Testis (tissue), 2 donors: ENCODE results near the gene CSMD2.

Experiments used
- POLR2A ChIP-seq: fragments of 450-650 bp; IDR thresholded peaks from one replicate; pipeline ENCODE4 v1.6.1; 2017; ENCODE audit warnings: antibody characterized with exemption, mild to moderate bottlenecking, moderate library complexity
- TF ChIP-seq, protein P1 (sequence below), 3 experiments: fragments of 450-650 bp in 2 of 3; fragments of 200-600 bp in 1 of 3; sonication (generic) in 1 of 3; IDR thresholded peaks; one replicate each; pipeline ENCODE4 v1.5.1; 2016 to 2019; ENCODE audit warnings: antibody characterized with exemption in 3 of 3, mild to moderate bottlenecking in 2 of 3, moderate library complexity in 1 of 3

DNA sequence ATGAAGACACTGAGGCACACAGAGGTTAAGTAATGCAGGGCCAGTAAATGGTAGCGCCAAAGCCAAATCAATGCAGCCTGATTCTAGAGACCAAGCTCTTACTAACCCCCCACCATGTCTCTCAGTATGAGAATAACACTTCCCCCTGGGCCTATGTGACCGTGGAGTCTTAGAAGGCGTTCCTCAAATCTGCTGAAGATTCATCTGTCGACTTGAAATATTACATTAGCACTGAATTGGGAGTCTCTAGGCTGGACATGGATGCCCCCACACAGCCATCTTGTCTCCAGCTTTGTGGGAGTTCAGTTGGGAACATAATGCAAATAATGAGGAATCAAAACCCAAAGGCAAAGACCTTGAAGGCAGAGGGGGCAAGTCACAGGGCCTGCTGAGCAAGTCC, 419.1 kb downstream of the CSMD2 start:
- TF ChIP-seq, protein P1, sequence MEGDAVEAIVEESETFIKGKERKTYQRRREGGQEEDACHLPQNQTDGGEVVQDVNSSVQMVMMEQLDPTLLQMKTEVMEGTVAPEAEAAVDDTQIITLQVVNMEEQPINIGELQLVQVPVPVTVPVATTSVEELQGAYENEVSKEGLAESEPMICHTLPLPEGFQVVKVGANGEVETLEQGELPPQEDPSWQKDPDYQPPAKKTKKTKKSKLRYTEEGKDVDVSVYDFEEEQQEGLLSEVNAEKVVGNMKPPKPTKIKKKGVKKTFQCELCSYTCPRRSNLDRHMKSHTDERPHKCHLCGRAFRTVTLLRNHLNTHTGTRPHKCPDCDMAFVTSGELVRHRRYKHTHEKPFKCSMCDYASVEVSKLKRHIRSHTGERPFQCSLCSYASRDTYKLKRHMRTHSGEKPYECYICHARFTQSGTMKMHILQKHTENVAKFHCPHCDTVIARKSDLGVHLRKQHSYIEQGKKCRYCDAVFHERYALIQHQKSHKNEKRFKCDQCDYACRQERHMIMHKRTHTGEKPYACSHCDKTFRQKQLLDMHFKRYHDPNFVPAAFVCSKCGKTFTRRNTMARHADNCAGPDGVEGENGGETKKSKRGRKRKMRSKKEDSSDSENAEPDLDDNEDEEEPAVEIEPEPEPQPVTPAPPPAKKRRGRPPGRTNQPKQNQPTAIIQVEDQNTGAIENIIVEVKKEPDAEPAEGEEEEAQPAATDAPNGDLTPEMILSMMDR (IDR thresholded peaks at IDR 0.05) = no peak
- no peak for TF ChIP-seq POLR2A
